HG02798 (cell line): Measurements from ENCODE around the gene ID2.

Source experiments
- ATAC-seq: cut with Tn5 transposase; IDR thresholded peaks from one replicate; pipeline ENCODE4 v1.9.1; 2021; ENCODE audit warnings: mild to moderate bottlenecking; ENCODE audit not compliant: unreplicated experiment, poor library complexity

The ID2 gene

GRCh38 chr2:8646731-8647461 is 35.0 kb upstream of the ID2 start:
- ATAC-seq: no peak

- no peak for ATAC-seq
These were observed 34.4 kb upstream of the ID2 start for GRCh38 chr2:8647462-8647857.

- no peak for ATAC-seq
These were observed 33.2 kb upstream of the ID2 start for GRCh38 chr2:8648441-8649213.

GRCh38 chr2:8649718-8650117 is 32.1 kb upstream of the ID2 start:
- ATAC-seq: no peak

GRCh38 chr2:8650256-8650655 is 31.6 kb upstream of the ID2 start:
- no peak for ATAC-seq

- ATAC-seq: no peak
These were observed 29.0 kb upstream of the ID2 start for GRCh38 chr2:8652774-8653426.

GRCh38 chr2:8653485-8653884 is 28.4 kb upstream of the ID2 start:
- no peak for ATAC-seq

GRCh38 chr2:8654041-8654440 is 27.8 kb upstream of the ID2 start:
- ATAC-seq: no peak

- ATAC-seq: no peak
These were observed 27.4 kb upstream of the ID2 start for GRCh38 chr2:8654483-8654882.

- no peak for ATAC-seq
These were observed 25.7 kb upstream of the ID2 start for GRCh38 chr2:8656160-8656641.

GRCh38 chr2:8656811-8657210 is 25.0 kb upstream of the ID2 start:
- ATAC-seq: no peak

- ATAC-seq: peak; percentile 50
These were observed 24.3 kb upstream of the ID2 start for GRCh38 chr2:8657423-8658062.

GRCh38 chr2:8658064-8658862 is 23.6 kb upstream of the ID2 start:
- no peak for ATAC-seq

- no peak for ATAC-seq
These were observed 22.6 kb upstream of the ID2 start for GRCh38 chr2:8659092-8659734.

GRCh38 chr2:8659735-8660492 is 21.9 kb upstream of the ID2 start:
- ATAC-seq: no peak

GRCh38 chr2:8661235-8661634 is 20.6 kb upstream of the ID2 start:
- no peak for ATAC-seq

GRCh38 chr2:8661736-8662135 is 20.1 kb upstream of the ID2 start:
- ATAC-seq: no peak

GRCh38 chr2:8662239-8662879 is 19.5 kb upstream of the ID2 start:
- ATAC-seq: no peak
